ENCODE data around the gene COG4.

The COG4 gene

DNA sequence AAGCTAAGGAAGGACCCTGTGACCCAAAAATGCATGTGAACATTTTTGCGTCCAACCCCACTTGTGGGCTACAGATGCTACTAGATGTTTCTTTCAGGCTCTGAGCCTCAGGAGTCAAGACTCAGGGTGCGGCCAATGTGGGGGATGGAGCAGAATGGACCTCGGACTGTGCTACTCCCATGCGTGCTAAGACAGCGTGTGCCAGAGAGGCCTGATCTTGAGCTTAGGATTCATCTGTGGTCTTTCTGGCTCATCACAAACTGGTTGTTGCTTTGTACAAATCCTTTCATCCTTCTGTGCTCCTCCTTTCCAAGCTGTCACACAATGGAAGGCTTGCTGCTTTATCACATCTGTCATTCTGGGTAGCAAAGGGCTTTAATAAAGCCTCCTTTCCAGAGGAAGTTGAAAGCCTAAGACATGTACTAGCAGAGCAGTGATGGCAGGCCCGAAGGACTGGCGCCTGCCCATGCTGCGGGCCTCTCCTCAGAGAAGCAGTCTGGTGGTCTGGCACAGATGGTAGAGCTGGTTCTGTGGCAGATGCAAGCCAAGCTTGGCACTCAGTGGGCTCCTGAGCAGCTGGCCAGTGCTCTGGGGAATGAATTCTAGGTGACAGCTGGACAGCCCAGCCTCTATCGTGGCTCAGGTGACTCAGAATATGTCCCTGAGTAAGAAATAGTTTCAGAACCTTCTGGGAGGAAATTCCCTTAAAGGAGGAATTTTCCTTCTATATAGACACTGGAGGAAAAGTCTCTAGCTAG, 27.8 kb downstream of the COG4 start:
- H3K9ac ChIP-seq (ENCODE audit: low read length), result no peak overlapping the region
- no peaks in the 10 kb centered on the region for H3K4me1 ChIP-seq (ENCODE audit: control insufficient read depth, insufficient read depth, low read length)
- DNase-seq (ENCODE audit: low read depth), result no peak
- no peaks in the 10 kb centered on the region for H3K9me3 ChIP-seq (ENCODE audit: control insufficient read depth, low read length)
- no peak overlapping the region for H3K4me3 ChIP-seq (ENCODE audit: low read length)
- peaks cover 58% of the 10 kb centered on the region for H3K36me3 ChIP-seq (ENCODE audit: control insufficient read depth, insufficient read depth, low read length, severe bottlenecking)
- H3K27me3 ChIP-seq (replicated peaks; ENCODE audit: control insufficient read depth, insufficient read depth, low read length), result no peaks in the 10 kb centered on the region

DNA sequence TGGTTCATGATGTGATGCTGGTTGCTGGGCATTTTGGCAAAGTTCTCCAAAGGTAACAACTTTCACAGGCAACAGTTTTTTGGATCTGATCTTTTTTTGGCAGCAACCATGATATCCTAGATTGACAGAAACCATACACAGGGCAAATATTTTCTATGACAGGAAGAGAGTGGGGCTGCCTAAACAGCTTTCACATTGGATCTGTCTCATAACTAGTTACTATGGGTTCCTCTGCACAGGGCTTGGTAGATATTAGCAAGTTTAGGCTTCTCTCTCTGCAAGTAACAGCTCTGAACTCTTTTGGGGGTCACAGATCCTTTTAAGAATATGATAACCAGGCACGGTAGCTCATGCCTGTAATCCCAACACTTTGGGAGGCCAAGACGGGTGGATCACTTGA, 28.6 kb downstream of the COG4 start:
- H3K4me1 ChIP-seq (ENCODE audit: control insufficient read depth, insufficient read depth, low read length), result no peaks in the 10 kb centered on the region
- H3K4me3 ChIP-seq (ENCODE audit: low read length), result no peak overlapping the region
- H3K9me3 ChIP-seq (ENCODE audit: control insufficient read depth, low read length), result no peaks in the 10 kb centered on the region
- peaks cover 58% of the 10 kb centered on the region for H3K36me3 ChIP-seq (ENCODE audit: control insufficient read depth, insufficient read depth, low read length, severe bottlenecking)
- no peaks in the 10 kb centered on the region for H3K27me3 ChIP-seq (replicated peaks; ENCODE audit: control insufficient read depth, insufficient read depth, low read length)
- no peak for DNase-seq (ENCODE audit: low read depth)
- H3K9ac ChIP-seq (ENCODE audit: low read length), result no peak overlapping the region

DNA sequence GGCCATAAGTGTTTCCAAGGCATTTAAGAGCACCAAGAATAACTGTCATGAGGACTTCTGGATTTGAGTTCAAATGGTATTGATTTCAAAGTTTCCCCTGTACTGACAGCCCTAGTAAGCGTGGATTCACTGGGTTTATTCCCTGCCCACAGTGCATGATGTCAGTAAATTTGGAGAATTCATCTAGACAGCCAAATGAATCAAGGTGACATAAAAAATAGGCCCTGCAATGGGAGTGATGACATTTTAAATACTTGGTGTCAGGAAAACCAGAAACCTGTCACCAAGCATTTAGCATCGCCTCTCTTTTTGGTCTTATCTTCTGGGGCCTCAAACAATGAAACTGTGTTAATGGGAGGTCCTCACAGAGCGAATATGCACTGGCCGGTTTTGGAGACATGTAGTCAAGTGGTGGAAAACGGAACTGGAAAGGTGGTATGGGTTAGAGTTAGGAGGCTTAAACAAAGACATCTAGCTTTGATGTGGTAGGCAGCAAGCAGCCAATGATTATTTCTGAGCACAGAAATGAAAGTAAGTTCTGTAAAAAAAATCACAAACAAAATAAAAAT, 29.1 kb downstream of the COG4 start:
- H3K4me3 ChIP-seq (ENCODE audit: low read length), result no peak overlapping the region
- no peak for DNase-seq (ENCODE audit: low read depth)
- H3K4me1 ChIP-seq (ENCODE audit: control insufficient read depth, insufficient read depth, low read length), result no peaks in the 10 kb centered on the region
- no peaks in the 10 kb centered on the region for H3K9me3 ChIP-seq (ENCODE audit: control insufficient read depth, low read length)
- H3K27me3 ChIP-seq (replicated peaks; ENCODE audit: control insufficient read depth, insufficient read depth, low read length), result no peaks in the 10 kb centered on the region
- H3K36me3 ChIP-seq (ENCODE audit: control insufficient read depth, insufficient read depth, low read length, severe bottlenecking), result peaks cover 60% of the 10 kb centered on the region
- H3K9ac ChIP-seq (ENCODE audit: low read length), result no peak overlapping the region

DNA sequence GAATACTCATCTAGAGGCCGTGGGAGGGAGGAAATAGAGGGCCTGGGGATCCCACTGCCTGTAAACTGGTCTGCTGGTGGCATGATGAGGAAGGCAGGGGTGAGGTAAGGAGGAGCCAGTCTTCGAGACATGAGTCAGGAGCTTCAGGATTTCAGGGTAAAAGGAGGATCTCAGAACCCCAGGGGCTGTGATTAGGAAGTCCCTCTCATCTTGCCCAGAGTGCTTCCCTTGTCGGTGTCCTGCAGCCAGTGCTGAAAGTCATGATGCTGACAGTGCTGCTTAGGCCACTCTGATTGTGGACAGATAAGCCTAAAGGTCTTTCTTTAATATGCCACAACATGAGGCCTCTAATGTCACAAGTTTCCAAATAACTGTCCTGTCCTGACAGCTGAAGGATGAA, 29.6 kb downstream of the COG4 start:
- DNase-seq (ENCODE audit: low read depth), result no peak
- Histone ChIP-seq H3K36me3 (ENCODE audit: control insufficient read depth, insufficient read depth, low read length, severe bottlenecking) (peaks cover 56% of the 10 kb centered on the region), H3K4me3 (ENCODE audit: low read length) (no peak overlapping the region), H3K9ac (ENCODE audit: low read length) (no peak overlapping the region), H3K4me1 (ENCODE audit: control insufficient read depth, insufficient read depth, low read length) (peaks cover 3% of the 10 kb centered on the region), H3K9me3 (ENCODE audit: control insufficient read depth, low read length) (no peaks in the 10 kb centered on the region), H3K27me3 (replicated peaks; ENCODE audit: control insufficient read depth, insufficient read depth, low read length) (no peaks in the 10 kb centered on the region)

DNA sequence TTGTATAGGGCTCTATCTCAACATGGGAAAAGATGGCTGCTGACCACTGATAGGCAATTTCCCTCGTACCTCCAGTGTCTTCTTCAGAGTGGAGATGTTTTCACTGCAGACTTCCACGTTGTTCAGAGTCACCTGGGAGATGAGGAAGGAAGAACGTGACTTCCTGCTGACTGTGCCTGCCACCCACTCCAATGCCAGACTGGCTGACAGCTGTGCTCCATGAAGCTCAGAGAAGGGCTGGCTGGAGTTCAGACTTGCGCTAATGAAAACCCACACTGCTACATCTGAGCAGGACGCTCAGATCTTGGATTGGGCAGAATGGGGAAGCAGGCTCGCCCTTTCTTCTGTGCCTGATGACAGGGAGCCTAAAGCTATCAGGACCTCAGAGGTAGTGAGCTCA, 33.1 kb downstream of the COG4 start:
- no peak overlapping the region for H3K4me3 ChIP-seq (ENCODE audit: low read length)
- no peaks in the 10 kb centered on the region for H3K9me3 ChIP-seq (ENCODE audit: control insufficient read depth, low read length)
- no peaks in the 10 kb centered on the region for H3K27me3 ChIP-seq (replicated peaks; ENCODE audit: control insufficient read depth, insufficient read depth, low read length)
- H3K36me3 ChIP-seq (ENCODE audit: control insufficient read depth, insufficient read depth, low read length, severe bottlenecking), result peaks cover 30% of the 10 kb centered on the region
- no peak overlapping the region for H3K9ac ChIP-seq (ENCODE audit: low read length)
- H3K4me1 ChIP-seq (ENCODE audit: control insufficient read depth, insufficient read depth, low read length), result peaks cover 6% of the 10 kb centered on the region
- DNase-seq (ENCODE audit: low read depth), result no peak

- no peak for DNase-seq (ENCODE audit: low read depth)
- peaks cover 6% of the 10 kb centered on the region for H3K4me1 ChIP-seq (ENCODE audit: control insufficient read depth, insufficient read depth, low read length)
- H3K9me3 ChIP-seq (ENCODE audit: control insufficient read depth, low read length), result no peaks in the 10 kb centered on the region
- no peak overlapping the region for H3K9ac ChIP-seq (ENCODE audit: low read length)
- no peak overlapping the region for H3K4me3 ChIP-seq (ENCODE audit: low read length)
- peaks cover 41% of the 10 kb centered on the region for H3K36me3 ChIP-seq (ENCODE audit: control insufficient read depth, insufficient read depth, low read length, severe bottlenecking)
- no peaks in the 10 kb centered on the region for H3K27me3 ChIP-seq (replicated peaks; ENCODE audit: control insufficient read depth, insufficient read depth, low read length)
Measured at GRCh38 chr16:70484867-70485266, 38.5 kb downstream of the COG4 start.

DNA sequence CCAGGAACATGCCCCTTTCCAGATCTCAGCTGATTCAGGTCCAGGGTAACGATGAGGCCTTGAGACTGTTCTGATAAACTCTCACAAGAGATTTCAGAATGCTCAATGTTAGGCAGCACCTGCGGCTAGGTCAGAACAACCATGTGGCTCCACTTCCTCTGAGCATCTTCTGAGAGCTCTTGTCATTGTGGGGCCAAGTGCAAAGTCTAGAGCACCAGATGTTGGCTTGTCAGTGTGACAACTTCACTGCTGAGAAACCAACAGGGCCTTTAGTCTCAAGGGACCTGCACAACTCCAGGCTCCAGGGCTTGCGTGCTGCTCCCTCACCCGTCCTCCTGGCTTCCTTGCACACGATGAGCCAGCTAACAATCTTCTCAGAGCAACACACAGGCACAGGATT, 39.9 kb downstream of the COG4 start:
- H3K4me1 ChIP-seq (ENCODE audit: control insufficient read depth, insufficient read depth, low read length), result peaks cover 3% of the 10 kb centered on the region
- no peak overlapping the region for H3K4me3 ChIP-seq (ENCODE audit: low read length)
- no peaks in the 10 kb centered on the region for H3K9me3 ChIP-seq (ENCODE audit: control insufficient read depth, low read length)
- H3K9ac ChIP-seq (ENCODE audit: low read length), result no peak overlapping the region
- H3K36me3 ChIP-seq (ENCODE audit: control insufficient read depth, insufficient read depth, low read length, severe bottlenecking), result peaks cover 50% of the 10 kb centered on the region
- DNase-seq (ENCODE audit: low read depth), result no peak
- H3K27me3 ChIP-seq (replicated peaks; ENCODE audit: control insufficient read depth, insufficient read depth, low read length), result no peaks in the 10 kb centered on the region

DNA sequence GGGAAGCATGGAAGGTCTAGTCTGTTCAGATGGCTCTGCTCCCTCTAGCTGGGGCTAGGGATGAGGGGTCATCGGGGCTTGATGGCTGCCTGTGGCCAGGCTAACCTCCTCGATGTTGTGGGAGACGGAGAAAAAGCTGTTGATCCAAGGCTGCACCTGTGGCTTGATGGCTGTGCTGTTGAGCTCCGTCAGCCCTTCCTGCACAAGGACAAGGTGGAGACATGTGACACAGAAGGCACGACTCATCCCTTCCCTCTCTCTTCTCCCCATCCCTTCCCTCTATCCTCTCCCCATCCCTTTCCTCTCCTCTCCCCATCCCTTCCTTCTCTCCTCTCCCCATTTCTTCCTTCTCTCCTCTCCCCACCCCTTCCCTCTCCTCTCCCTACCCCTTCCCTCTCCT, 40.7 kb downstream of the COG4 start:
- Histone ChIP-seq H3K4me3 (ENCODE audit: low read length) (no peak overlapping the region), H3K9me3 (ENCODE audit: control insufficient read depth, low read length) (no peaks in the 10 kb centered on the region), H3K9ac (ENCODE audit: low read length) (no peak overlapping the region), H3K36me3 (ENCODE audit: control insufficient read depth, insufficient read depth, low read length, severe bottlenecking) (peaks cover 50% of the 10 kb centered on the region), H3K27me3 (replicated peaks; ENCODE audit: control insufficient read depth, insufficient read depth, low read length) (no peaks in the 10 kb centered on the region), H3K4me1 (ENCODE audit: control insufficient read depth, insufficient read depth, low read length) (peaks cover 3% of the 10 kb centered on the region)
- no peak for DNase-seq (ENCODE audit: low read depth)

DNA sequence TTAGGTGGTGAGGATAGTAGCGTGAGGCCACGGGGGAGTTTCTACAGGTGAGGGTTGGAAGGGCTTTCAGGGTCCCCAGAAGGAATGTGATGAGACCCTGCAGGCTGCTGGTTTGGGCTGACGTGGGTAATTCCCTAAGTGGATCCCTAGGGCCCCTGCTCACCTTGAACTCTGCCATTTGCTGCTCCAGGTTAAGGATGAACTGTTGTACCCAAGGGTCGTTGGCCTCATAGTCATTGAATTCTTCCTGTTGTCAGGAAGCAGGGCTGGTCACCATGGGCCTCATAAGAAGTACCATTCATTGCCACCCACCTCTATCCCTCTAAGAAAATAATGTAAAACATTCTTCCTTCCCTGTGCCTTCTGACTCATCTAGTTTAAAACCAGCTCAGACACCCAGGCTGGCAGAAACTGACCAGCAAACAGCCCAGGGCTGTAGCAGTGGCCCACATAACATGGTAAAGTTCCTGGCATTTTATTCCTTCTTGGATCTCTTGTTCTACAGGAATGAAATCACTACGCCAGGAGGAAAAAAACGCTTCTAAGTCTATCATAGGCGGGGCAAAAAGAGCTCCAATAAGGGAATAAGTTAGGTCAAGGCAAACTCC, 41.3 kb downstream of the COG4 start:
- peak; percentile 66 for DNase-seq (ENCODE audit: low read depth)
- H3K4me3 ChIP-seq (ENCODE audit: low read length), result no peak overlapping the region
- peaks cover 50% of the 10 kb centered on the region for H3K36me3 ChIP-seq (ENCODE audit: control insufficient read depth, insufficient read depth, low read length, severe bottlenecking)
- no peak overlapping the region for H3K9ac ChIP-seq (ENCODE audit: low read length)
- no peaks in the 10 kb centered on the region for H3K9me3 ChIP-seq (ENCODE audit: control insufficient read depth, low read length)
- no peaks in the 10 kb centered on the region for H3K27me3 ChIP-seq (replicated peaks; ENCODE audit: control insufficient read depth, insufficient read depth, low read length)
- H3K4me1 ChIP-seq (ENCODE audit: control insufficient read depth, insufficient read depth, low read length), result peaks cover 3% of the 10 kb centered on the region

GRCh38 chr16:70480127-70481105, 42.9 kb downstream of the COG4 start:
- Histone ChIP-seq H3K27me3 (replicated peaks; ENCODE audit: control insufficient read depth, insufficient read depth, low read length) (no peaks in the 10 kb centered on the region), H3K9ac (ENCODE audit: low read length) (no peak overlapping the region), H3K4me3 (ENCODE audit: low read length) (no peak overlapping the region), H3K4me1 (ENCODE audit: control insufficient read depth, insufficient read depth, low read length) (peaks cover 12% of the 10 kb centered on the region), H3K36me3 (ENCODE audit: control insufficient read depth, insufficient read depth, low read length, severe bottlenecking) (peaks cover 48% of the 10 kb centered on the region), H3K9me3 (ENCODE audit: control insufficient read depth, low read length) (no peaks in the 10 kb centered on the region)
- DNase-seq (ENCODE audit: low read depth), result no peak

GRCh38 chr16:70478912-70479341, 44.4 kb downstream of the COG4 start:
- peaks cover 12% of the 10 kb centered on the region for H3K4me1 ChIP-seq (ENCODE audit: control insufficient read depth, insufficient read depth, low read length)
- H3K36me3 ChIP-seq (ENCODE audit: control insufficient read depth, insufficient read depth, low read length, severe bottlenecking), result peaks cover 43% of the 10 kb centered on the region
- H3K9me3 ChIP-seq (ENCODE audit: control insufficient read depth, low read length), result no peaks in the 10 kb centered on the region
- no peak overlapping the region for H3K9ac ChIP-seq (ENCODE audit: low read length)
- no peak for DNase-seq (ENCODE audit: low read depth)
- H3K27me3 ChIP-seq (replicated peaks; ENCODE audit: control insufficient read depth, insufficient read depth, low read length), result no peaks in the 10 kb centered on the region
- no peak overlapping the region for H3K4me3 ChIP-seq (ENCODE audit: low read length)

Data from adipocyte (in vitro differentiated cells).